ENCODE results near the gene CORO7.

- TF ChIP-seq CTCF (IDR thresholded peaks at IDR 0.05) (no peak), POLR2A (IDR thresholded peaks at IDR 0.05) (no peak)
Observed at GRCh38 chr16:4321286-4322120, 94.9 kb downstream of the CORO7 start.
